LHCN-M2 (cell line): ENCODE measurements around the gene SAMM50. TPM values are rescaled to one million over a fixed set of nuclear protein-coding genes. Genes with fewer than 3 reads are reported as not detected.
A peak's percentile ranks its signal among the peaks of the same experiment; 100 is the strongest.
"Not testable (repeated sequence)": the region's sequence is repeated elsewhere in the genome, so short reads cannot be mapped to it uniquely, and the experiment has no call there.

Experiments
- DNase-seq: peaks from one replicate; pipeline ENCODE4 v3.0.0-alpha.2; 2012; ENCODE audit warnings: low read depth
- total RNA-seq: library from RNA; depleted of rRNA; stranded (reverse); fragments of >200 nt; gene quantifications from 2 replicates; pipeline ENCODE4 v1.2.3, GENCODE V29; 2014

Gene SAMM50
- total RNA-seq, 1 experiment from 2014 or later, result 57.6 TPM

- DNase-seq, result no peak
Measured at GRCh38 chr22:44000123-44000522, 44.9 kb downstream of the SAMM50 start.

- no peak for DNase-seq
Measured at GRCh38 chr22:44001521-44001920, 46.3 kb downstream of the SAMM50 start.

GRCh38 chr22:44002324-44002723, 47.1 kb downstream of the SAMM50 start:
- no peak for DNase-seq

GRCh38 chr22:44002997-44003396, 47.8 kb downstream of the SAMM50 start:
- no peak for DNase-seq

- DNase-seq, result no peak
Measured at GRCh38 chr22:44003405-44004103, 48.3 kb downstream of the SAMM50 start.

GRCh38 chr22:44004104-44004460, 48.8 kb downstream of the SAMM50 start:
- no peak for DNase-seq

- DNase-seq, result no peak
Measured at GRCh38 chr22:44005524-44005923, 50.3 kb downstream of the SAMM50 start.

GRCh38 chr22:44012162-44012561, 56.9 kb downstream of the SAMM50 start:
- no peak for DNase-seq

- DNase-seq, result no peak
Measured at GRCh38 chr22:44012591-44012990, 57.3 kb downstream of the SAMM50 start.

- DNase-seq, result no peak
Measured at GRCh38 chr22:44014241-44014640, 59.0 kb downstream of the SAMM50 start.

GRCh38 chr22:44016586-44016985, 61.3 kb downstream of the SAMM50 start:
- not testable (repeated sequence) for DNase-seq

GRCh38 chr22:44018594-44018993, 63.4 kb downstream of the SAMM50 start:
- no peak for DNase-seq

- DNase-seq, result no peak
Measured at GRCh38 chr22:44019416-44019815, 64.2 kb downstream of the SAMM50 start.

GRCh38 chr22:44019846-44020245, 64.6 kb downstream of the SAMM50 start:
- DNase-seq, result no peak

- peak; percentile 11 for DNase-seq
Measured at GRCh38 chr22:44020981-44021380, 65.7 kb downstream of the SAMM50 start.

- peak; percentile 32 for DNase-seq
Measured at GRCh38 chr22:44023404-44024287, 68.4 kb downstream of the SAMM50 start.

GRCh38 chr22:44024288-44024921, 69.2 kb downstream of the SAMM50 start, which contains the start of gene PARVB:
Gene PARVB (plus strand): TSS chr22:44024302. CDS start chr22:44024340, 38 bp downstream.
- DNase-seq, result peak; percentile 19

GRCh38 chr22:44025171-44026065, 70.2 kb downstream of the SAMM50 start:
- DNase-seq, result no peak

GRCh38 chr22:44026066-44026629, 70.9 kb downstream of the SAMM50 start:
- DNase-seq, result no peak

- DNase-seq, result no peak
Measured at GRCh38 chr22:44026630-44027511, 71.6 kb downstream of the SAMM50 start.
